ENCODE data around the gene ZNRF2. TPM values are rescaled to one million over a fixed set of nuclear protein-coding genes. Genes with fewer than 3 reads are reported as not detected.

Gene ZNRF2
- total and polyA plus RNA-seq, 2 of the 13 experiments (the other 11 are each of a cell fraction or from before 2014, with no cell fraction given): 3.5 to 7.7 TPM

DNA sequence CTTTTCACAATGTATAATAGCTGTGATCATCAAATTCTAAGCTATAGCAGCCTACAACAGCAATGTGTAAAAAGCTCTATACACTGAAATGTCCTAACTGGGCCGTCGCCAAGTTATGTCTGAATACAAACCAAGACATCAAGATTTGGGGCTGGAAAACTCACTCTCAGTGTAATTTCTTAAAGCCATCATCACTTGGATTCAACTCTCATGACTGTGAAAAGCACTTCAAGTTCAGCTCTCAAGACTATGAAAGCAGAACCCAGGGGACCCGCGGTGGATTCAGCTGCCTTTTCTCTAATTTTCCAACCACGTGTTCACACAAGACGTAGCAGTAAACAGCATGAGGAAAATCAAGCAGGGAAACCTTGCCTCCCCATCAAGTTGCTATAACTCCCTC is 15.8 kb upstream of the ZNRF2 start:
- TF ChIP-seq HDAC1 (CRISPR knock-in tag; IDR thresholded peaks at IDR 0.05): no peak
- no peak for TF ChIP-seq MLX (CRISPR knock-in tag; IDR thresholded peaks at IDR 0.05)
- no peak for TF ChIP-seq KMT2B (CRISPR knock-in tag; IDR thresholded peaks at IDR 0.05)
- Histone ChIP-seq H3K9me3 (ENCODE audit: low read length) (no peaks in the 10 kb centered on the region), H3K79me2 (ENCODE audit: insufficient read depth, low read length) (no peaks in the 10 kb centered on the region), H4K20me1 (ENCODE audit: insufficient read depth, low read length) (no peaks in the 10 kb centered on the region), H3K4me1 (ENCODE audit: insufficient read depth, low read length) (peaks cover 22% of the 10 kb centered on the region), H3K27ac (ENCODE audit: extremely low read length, insufficient read depth, low read length) (no peak overlapping the region), H3K9ac (ENCODE audit: insufficient read depth, low read depth, low read length) (no peak overlapping the region), H3K27me3 (ENCODE audit: control insufficient read depth in 1 of 2, insufficient read depth in 2 of 2, low read length in 2 of 2) (no peaks in the 10 kb centered on the region), H3K4me2 (ENCODE audit: low read depth, low read length) (no peak overlapping the region), H2AFZ (ENCODE audit: low read length) (no peak overlapping the region), H3K36me3 (replicated peaks in 1 of 2; ENCODE audit: control insufficient read depth in 1 of 2, insufficient read depth in 2 of 2, low read length in 2 of 2) (no peaks in the 10 kb centered on the region), H3K4me3 (replicated peaks in 1 of 3; ENCODE audit: insufficient read depth in 1 of 3, low read depth in 2 of 3, low read length in 3 of 3) (no peak overlapping the region)
- ATAC-seq (no peak), FAIRE-seq (no peak), DNase-seq (ENCODE audit: low spot score) (no peak)
- ChIA-PET CTCF (ENCODE audit: low intra/inter-chr PET ratio, low total read pairs) (no interaction called here), POLR2A (no interaction called here)
- BruUV-seq (replicated peaks): no TSS peak
- intact Hi-C loops (cut with micrococcal nuclease; ENCODE audit: unreplicated experiment) (no loop called here), in situ Hi-C loops (cut with HindIII; ENCODE audit: extremely low pct_ligation_motif_present, low pct_unique_long_range_greater_than_20kb) (no loop called here)
- WGBS (ENCODE audit: low lambda C conversion rate): 92% methylated on average over 6 of the region's 6 CpGs

GRCh38 chr7:30269490-30269889 is 14.9 kb upstream of the ZNRF2 start:
- Histone ChIP-seq H3K9me3 (ENCODE audit: low read length) (no peaks in the 10 kb centered on the region), H4K20me1 (ENCODE audit: insufficient read depth, low read length) (no peaks in the 10 kb centered on the region), H3K36me3 (replicated peaks in 1 of 2; ENCODE audit: control insufficient read depth in 1 of 2, insufficient read depth in 2 of 2, low read length in 2 of 2) (no peaks in the 10 kb centered on the region), H3K27me3 (ENCODE audit: control insufficient read depth in 1 of 2, insufficient read depth in 2 of 2, low read length in 2 of 2) (no peaks in the 10 kb centered on the region), H3K79me2 (ENCODE audit: insufficient read depth, low read length) (no peaks in the 10 kb centered on the region), H3K4me1 (ENCODE audit: insufficient read depth, low read length) (peaks cover 13% of the 10 kb centered on the region), H3K4me2 (ENCODE audit: low read depth, low read length) (no peak overlapping the region), H3K4me3 (replicated peaks in 1 of 3; ENCODE audit: insufficient read depth in 1 of 3, low read depth in 2 of 3, low read length in 3 of 3) (no peak overlapping the region), H3K27ac (ENCODE audit: extremely low read length, insufficient read depth, low read length) (no peak overlapping the region), H3K9ac (ENCODE audit: insufficient read depth, low read depth, low read length) (no peak overlapping the region), H2AFZ (ENCODE audit: low read length) (no peak overlapping the region)
- no TSS peak for BruUV-seq (replicated peaks)
- DNase-seq (ENCODE audit: low spot score) (no peak), ATAC-seq (no peak), FAIRE-seq (no peak)
- ChIA-PET CTCF (ENCODE audit: low intra/inter-chr PET ratio, low total read pairs) (no interaction called here), POLR2A (no interaction called here)
- 41% methylated on average over 2 of the region's 2 CpGs for WGBS (ENCODE audit: low lambda C conversion rate)
- in situ Hi-C loops (cut with HindIII; ENCODE audit: extremely low pct_ligation_motif_present, low pct_unique_long_range_greater_than_20kb): no loop called here
- TF ChIP-seq MAFK (conservative IDR thresholded peaks at IDR 0.05 in 1 of 2, IDR thresholded peaks at IDR 0.05 in 1 of 2; ENCODE audit: low read length in 2 of 2) (peak; percentile 34 to 46; a peak in 3 of 4 replicates), ZNF713 (CRISPR knock-in tag; IDR thresholded peaks at IDR 0.05) (no peak)
- intact Hi-C loops (cut with micrococcal nuclease; ENCODE audit: unreplicated experiment): no loop called here

Data from HepG2 (cell line).